Lung microvascular endothelial cell (primary cell): ENCODE measurements around the gene FIG4. TPM values are rescaled to one million over a fixed set of nuclear protein-coding genes. Genes with fewer than 3 reads are reported as not detected.
A peak's percentile ranks its signal among the peaks of the same experiment; 100 is the strongest.
"Not testable (repeated sequence)": the region's sequence is repeated elsewhere in the genome, so short reads cannot be mapped to it uniquely, and the experiment has no call there.

ENCODE experiments used
- DNase-seq, 2 donors: peaks; one replicate each; pipeline versions ENCODE4 v3.0.0 to v3.0.0-alpha.2; 2010; ENCODE audit warnings: low read depth in 2 of 2
- total RNA-seq: library from RNA; depleted of rRNA; stranded (reverse); fragments of >200 nt; gene quantifications from 2 replicates; pipeline ENCODE4 v1.2.1, GENCODE V29; 2014

The FIG4 gene
- total RNA-seq, 1 donor from 2014 or later, result 12.7 TPM

DNA sequence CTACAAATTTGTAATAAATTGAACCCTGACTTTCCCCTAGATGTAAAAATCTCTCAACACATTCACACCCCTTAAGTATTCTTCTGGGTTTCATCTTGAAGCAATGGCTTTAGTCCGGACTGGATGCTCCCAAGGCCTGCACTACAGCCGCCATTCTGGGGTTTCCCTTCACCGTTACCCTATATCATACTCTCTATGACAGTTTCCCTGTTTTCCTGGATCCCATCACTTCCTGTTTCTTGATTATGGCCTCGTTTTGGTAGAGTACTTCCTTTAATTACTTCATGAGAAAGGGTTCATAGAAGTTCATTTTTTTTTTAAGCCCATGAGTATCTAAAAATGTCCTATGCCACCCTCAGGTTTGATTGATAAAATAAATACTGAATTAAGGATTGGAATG lies 11.7 kb downstream of the FIG4 start:
- peak in 1 of 2 donors; percentile 6 for DNase-seq

DNA sequence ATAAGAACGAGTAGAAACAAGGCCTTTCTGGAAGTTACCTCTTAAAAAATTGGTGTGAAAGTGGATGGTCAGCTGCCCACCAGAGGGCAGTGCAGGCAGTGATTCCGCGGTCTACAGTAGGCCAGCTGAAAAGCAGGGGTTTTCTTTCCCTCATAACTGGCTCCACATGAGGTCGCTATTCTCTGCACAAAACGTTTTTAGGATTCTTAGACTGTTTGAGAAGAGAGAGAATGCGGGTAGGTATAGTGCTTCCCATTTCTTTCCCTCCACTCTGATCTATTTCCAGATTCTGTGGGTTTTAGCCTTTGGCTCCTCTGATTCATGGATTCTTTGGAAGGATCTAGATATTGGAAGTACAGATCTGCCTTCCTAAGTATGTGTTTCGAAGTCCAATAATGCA lies 14.2 kb downstream of the FIG4 start:
- DNase-seq, result peak; percentile 89 to 92

DNA sequence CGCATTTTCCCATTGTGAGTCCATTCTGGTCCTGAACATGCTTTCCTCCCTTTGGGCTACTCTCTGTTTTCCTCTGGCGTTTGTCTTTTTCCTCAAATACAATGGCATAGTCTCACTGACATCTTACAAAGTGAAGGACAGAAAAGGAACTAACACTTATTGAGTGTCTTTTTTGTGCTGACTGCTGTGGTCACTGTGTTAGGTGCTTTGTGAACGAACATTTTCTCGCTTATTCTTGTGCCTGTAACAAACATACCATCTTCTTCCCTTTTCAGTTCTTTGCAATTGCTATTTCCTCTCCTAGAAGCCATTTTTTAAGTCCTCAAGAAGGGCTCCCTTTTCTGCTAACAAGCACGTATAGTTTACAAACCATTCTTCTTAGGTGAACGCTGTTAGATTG lies 15.4 kb downstream of the FIG4 start:
- DNase-seq, result no peak

DNA sequence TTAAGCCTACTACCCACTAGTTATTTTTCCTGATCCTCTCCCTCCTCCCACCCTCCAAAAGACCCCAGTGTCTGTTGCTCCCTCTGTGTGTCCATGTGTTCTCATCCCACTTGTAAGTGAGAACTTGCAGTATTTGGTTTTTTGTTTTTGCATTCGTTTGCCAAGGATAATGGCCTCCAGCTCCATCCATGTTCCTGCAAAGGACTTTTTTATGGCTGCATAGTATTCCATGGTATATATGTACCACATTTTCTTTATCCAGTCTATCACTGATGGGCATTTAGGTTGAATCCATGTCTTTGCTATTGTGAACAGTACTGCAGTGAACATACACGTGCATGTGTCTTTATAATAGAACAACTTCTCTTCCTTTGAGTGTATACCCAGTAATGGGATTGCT lies 17.0 kb downstream of the FIG4 start:
- DNase-seq, result not testable (repeated sequence)

DNA sequence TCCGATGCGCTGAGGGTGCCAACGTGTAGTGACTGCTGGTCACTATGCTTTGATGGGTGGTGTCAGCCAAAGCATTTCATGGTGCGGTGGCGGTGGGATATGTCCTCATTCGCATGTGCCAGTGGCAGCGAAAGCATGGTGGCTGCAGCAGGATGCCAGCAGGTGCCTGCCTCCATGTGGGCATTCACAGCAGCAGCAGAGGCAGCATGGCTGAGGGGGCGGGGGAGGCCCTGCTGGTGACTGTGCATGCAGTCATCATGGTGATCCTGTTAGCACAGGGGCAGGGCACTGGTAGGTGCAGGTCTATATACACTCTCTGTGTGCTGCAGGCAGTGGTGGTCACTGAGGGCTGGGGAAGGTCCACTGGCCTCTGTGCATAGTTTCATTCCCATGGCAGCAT lies 22.0 kb downstream of the FIG4 start:
- no peak for DNase-seq

DNA sequence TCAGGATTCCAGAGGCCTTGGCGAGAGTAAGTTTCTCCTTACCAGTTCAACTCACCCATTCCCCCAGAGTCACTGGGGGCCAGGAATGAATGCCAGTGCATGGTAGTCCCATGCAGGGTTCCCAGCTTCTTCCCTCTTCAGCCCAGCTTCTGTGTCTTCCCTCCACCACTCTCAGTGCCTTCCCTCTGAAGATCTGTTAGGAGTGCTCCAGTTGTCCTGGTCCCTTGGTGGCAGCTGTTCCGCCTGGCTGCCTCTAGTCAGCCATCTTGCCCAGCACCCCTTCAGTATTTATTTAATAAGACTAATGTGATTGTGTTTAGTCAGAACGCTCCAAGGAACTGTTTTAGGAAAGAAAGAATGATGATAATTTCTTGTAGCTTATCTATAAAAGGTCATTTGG lies 23.1 kb downstream of the FIG4 start:
- no peak for DNase-seq

DNA sequence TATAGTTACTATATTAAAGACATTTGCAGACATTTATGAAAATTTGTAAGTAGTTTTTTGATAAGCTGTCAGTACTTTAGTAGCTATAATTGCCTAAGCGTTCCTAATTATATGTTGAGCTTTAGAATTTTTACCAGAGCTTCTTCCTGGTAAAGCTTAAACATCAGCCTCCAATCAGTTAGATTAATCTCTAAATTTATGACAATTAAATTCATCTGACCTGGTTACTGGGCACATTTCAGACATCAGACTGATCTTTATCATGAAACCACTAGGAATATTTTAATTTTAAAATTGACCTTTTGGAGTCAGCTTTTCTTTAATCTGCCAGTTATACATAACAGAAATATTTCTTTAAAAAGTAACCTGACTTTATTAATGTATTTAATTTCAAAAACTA lies 23.5 kb downstream of the FIG4 start:
- no peak for DNase-seq

DNA sequence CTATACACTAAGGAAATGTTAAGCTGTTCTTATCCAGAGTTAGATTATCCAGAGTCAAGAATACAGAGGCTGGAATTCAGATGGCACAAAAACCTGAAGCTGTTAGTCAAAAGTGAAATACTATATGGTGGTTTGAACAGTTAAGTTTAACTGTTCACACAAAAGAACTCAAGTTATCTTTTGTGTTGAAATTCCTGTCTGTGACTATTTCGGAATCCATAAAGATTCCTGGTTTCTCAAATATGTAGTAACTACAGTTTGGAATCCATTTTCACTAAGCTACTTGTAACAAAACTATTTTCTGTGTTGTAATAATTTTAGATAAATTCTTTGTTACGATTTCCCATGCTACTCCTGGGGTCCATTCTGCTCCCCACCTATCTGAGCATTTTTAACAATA lies 24.5 kb downstream of the FIG4 start:
- DNase-seq, result no peak

DNA sequence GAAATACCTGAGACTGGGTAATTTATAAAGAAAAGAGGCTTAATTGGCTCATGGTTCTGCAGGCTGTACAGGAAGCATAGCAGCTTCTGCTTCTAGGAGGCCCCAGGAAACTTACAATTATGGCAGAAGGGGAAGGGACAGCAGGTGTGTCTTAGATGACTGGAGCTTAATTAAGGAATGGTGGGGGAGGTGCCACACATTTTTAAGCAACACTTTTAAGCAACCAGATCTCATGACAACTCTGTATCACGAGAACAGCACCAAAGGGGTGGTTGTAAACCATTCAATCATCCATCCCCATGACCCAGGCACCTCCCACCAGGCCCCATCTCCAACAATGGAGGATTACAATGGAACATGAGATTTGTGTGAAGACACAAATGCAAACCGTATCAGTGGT lies 26.9 kb downstream of the FIG4 start:
- DNase-seq, result no peak

DNA sequence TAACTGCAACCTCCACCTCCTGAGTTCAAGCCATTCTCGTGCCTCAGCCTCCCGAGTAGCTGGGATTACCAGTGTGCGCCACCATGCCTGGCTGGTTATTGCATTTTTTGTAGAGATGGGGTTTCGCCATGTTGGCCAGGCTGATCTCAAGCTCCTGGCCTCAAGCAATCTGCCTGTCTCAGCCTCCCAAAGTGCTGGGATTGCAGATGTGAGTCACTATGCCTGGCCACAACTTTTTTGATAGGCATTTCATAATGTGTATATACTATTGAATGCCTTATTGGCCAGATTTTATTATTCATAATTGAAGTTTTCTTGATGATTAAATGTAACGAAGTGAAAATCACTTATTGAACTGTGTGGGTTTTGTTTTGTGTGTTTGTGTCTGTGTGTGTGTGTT lies 27.9 kb downstream of the FIG4 start:
- no peak for DNase-seq

DNA sequence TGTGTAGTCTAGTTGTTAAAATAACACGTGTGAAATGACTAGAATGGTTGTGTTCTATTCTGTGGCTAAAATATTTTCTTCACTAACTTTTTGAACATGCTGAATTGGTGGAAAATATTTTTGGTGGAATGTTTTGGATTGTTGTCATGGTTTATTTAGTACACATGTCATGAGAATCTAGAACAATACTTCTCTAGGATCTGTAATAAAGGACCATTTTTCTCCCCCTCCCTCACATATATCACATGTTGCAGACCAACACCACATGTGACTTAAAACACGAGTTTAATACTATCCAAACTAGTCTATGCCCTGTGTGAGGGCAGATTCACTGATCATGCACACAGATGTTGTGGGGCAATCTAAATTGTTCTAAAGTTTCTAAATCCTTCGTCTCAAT lies 29.2 kb downstream of the FIG4 start:
- no peak for DNase-seq

DNA sequence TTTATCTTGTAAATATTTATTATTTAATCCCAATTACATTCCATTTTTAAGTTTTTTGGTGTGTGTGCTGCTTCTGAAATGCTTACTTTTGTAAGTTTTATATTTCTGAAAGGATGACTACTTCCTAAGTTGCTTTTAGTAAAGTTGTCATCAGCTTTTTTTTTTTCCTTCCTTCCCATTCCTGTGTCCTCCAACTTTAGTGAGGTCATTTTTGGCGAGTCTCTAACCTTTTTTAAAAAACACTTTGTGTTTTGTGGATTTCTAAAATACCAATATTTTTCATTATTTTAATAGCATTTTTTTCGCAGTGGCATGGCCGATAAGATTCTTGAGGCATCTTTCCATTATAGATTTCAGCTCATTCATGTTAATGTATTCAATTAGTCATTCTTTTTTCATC lies 30.9 kb downstream of the FIG4 start:
- DNase-seq, result no peak

DNA sequence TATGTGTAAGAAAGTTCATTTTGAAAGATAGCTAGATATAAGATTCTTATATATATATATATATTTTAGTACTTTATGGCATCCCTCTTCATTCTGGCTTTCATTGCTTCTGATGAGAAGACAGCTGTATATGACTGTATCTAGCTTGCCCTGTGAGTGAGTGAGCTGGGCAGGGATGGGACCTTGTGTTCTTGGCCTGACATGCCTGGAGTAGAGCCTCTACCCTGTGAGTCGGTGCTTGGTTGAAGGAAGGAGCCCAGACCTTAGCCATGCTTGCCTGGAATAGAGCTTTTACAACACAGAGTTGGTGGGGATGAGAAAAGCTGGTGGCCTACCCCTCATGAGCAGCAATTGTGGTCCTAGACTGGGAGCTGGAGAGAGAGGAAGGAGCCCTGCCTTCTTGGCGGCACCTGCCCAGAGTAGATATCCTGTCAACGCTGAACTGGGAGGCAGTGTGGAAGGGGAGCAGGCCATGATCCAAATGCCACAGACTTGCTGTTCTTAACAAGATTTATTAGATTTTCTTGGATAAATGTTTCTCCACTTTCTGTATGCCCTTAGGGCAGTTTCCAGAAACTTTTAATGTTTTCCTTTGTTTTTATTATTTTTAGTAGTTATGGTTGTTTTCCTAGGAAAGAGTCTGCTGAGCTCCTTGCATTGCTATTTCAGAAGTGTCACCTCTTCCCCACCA lies 31.6 kb downstream of the FIG4 start:
- DNase-seq, result no peak

DNA sequence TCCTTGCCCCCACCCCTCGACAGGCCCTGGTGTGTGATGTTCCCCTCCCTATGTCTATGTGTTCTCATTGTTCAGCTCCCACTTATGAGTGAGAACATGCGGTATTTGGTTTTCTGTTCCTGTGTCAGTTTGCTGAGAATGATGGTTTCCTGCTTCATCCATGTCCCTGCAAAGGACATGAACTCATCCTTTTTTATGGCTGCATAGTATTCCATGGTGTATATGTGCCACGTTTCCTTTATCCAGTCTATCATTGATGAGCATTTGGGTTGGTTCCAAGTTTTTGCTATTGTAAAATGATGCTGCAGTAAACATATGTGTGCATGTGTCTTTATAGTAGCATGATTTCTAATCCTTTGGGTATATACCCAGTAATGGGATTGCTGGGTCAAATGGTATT lies 34.2 kb downstream of the FIG4 start:
- DNase-seq, result not testable (repeated sequence)

DNA sequence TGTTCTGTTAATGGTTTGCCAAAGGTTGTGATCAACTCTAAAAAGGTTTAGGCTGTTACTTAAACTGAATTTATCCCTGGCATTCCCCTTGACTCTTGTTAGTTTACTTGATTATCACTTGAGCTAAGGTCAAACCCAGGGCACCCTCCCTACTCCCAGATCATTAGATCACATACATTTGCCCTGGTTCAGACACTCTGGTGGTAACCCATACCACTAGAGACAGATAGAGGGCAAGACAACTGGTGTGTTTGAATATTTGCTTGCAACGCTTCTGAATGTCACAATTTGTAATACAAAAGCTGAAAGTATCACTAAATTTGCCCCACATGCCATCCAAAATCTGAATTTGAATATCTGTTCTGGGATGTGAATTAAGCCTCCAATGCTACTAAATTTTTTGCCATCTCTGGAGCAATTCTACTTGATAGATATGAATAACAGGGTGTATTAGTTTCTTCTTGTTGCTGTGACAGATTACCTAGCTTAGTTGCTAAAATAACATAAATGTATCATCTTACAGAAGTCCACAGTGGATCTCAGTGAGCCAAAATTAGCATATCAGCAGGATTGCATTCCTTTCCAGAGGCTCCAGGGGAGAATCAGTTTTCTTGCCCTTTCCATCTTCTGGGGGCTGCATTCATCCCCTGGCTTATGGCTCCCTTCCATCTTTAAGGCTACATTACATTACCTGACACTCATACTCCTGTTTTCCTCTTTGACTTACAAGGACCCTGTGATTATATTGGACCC lies 45.4 kb downstream of the FIG4 start:
- no peak for DNase-seq

DNA sequence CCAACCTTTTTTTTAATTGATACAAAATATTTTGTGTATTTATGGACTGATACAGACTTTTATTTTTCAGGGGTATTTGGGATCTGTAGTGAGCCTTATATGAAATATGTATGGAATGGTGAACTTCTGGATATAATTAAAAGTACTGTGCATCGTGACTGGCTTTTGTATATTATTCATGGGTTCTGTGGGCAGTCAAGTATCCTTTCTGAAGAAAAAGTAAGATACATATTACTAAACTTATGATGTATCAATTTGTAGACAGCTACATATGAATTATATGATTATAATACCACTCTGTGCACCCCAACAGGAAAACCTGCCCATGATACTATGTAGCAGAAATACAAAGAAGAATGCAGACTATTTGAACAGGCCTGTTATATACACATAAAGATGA lies 47.2 kb downstream of the FIG4 start:
- no peak for DNase-seq

DNA sequence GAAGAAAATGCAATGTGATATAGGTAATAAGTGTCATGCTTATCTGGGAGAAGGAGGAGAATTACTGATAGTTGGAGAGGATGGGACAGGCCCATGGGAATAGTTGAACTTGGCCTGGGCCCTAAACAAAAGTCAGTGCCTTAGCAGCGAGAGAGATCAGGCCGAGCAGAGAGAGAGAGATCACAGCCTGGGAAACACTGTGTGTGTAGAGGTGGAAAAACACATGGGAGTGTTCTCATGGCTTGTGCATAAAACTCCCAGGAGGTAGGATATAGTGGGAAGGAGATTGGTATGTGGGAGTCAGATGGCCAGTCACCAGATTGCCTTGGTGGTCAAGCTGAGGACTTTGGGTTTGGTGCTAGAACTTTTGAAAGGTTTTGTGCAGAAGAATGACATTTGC lies 47.6 kb downstream of the FIG4 start:
- DNase-seq, result no peak

DNA sequence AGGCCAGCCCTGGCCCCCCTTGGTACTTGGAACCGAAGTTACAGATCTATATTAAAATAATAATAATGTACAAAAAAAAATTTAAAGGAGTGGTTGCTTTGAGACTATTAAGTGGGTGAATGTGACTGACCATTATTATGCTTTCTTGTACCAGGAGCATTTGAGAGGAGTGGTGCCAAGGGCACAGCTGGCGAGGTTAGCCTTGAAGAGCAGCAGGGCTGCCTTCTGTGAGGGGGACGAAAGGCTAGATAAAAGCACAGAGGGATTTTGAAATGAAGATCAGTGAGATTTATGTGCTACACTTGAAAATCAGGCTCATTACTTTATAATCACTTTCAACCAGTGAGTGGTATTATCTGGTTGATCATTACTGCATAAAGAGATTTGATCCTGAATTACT lies 48.6 kb downstream of the FIG4 start:
- DNase-seq, result no peak

DNA sequence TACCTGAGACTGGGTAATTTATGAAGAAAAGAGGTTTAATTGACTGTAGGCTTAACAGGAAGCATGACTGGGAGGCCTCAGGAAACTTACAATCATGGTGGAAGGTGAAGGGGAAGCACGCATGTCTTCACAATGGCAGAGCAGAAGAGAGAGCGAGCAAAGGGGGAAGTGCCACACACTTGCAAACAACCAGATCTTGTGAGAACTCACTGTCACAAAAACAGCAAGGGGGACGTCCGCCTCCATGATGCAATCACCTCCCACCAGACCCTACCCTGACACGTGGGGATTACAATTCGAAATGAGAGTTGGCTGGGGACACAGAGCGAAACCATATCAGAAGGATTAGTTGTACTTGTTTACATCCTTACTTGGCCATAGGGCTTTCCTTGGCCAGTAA lies 49.7 kb downstream of the FIG4 start:
- no peak for DNase-seq

DNA sequence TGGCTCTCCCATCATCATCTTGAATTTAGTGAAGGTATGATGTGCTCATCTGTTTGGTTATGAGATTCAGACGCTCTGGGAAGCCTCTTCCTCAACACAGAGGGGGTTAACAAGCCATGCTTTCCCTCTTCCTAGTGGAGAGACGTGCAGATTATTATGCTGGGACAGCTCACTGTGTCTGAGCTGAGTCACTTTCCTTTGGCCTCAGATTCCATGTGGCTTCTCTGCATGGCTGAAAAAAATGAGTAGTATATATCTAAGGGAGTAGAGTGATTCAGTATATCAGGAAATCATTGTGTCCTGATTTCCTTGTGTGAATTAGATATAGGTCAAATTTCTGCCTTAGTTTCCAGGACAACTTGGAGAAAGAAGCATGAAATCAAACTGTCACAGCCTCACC lies 52.6 kb downstream of the FIG4 start:
- peak; percentile 55 to 88 for DNase-seq

DNA sequence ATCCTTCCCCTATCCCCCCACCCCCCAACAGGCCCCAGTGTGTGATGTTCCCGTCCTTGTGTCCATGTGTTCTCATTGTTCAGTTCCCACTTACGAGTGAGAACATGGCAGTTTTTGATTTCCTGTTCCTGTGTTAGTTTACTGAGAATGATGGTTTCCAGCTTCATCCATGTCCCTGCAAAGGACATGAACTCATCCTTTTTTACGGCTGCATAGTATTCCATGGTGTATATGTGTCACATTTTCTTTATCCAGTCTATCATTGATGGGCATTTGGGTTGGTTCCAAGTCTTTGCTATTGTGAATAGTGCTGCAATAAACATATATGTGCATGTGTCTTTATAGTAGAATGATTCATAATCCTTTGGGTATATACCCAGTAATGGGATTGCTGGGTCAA lies 53.7 kb downstream of the FIG4 start:
- DNase-seq, result not testable (repeated sequence)

DNA sequence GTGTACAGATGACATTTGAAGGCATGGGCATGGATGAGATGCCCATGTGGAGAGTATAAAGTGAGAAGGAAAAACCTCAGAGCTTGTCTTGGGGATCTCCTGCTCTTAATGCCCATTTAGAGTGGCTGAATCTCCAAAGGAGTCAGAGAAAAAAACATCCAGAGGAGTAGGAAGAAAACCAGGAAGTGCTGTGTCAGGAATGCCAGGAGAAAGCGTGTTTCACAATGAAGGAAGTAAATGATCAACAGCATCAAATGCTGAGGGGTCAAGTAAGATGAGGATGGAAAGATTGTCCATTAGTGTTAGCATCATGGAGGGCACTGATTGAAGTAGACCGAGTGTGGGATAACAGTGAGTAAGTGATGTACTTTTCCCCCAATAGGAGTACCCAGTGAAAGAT lies 56.1 kb downstream of the FIG4 start:
- peak in 1 of 2 donors; percentile 4 for DNase-seq
